KOPT-K1 (cell line): Measurements from ENCODE around the gene CRACDL.

ENCODE experiments used
- H3K27ac ChIP-seq: fragments of 200-600 bp; sonication (generic); 2 replicates; pipeline ENCODE4 v1.5.1; 2016; ENCODE audit warnings: antibody characterized with exemption, mild to moderate bottlenecking, low read depth, low read length; ENCODE audit not compliant: poor library complexity, severe bottlenecking
- H3K36me3 ChIP-seq: fragments of 200-600 bp; sonication (generic); 2 replicates; pipeline ENCODE4 v1.5.1; 2017; ENCODE audit warnings: antibody characterized with exemption, mild to moderate bottlenecking, low read length, moderate library complexity; ENCODE audit not compliant: insufficient read depth
- H3K9me3 ChIP-seq: fragments of 200-600 bp; sonication (generic); 2 replicates; pipeline ENCODE4 v1.5.1; 2017; ENCODE audit warnings: antibody characterized with exemption, low read length, mild to moderate bottlenecking; ENCODE audit not compliant: insufficient read depth, poor library complexity, severe bottlenecking

Gene CRACDL

GRCh38 chr2:98849113-98849512 lies 86.9 kb downstream of the CRACDL start:
- Histone ChIP-seq H3K9me3 (no peaks in the 10 kb centered on the region), H3K36me3 (no peaks in the 10 kb centered on the region), H3K27ac (no peak overlapping the region)

- Histone ChIP-seq H3K9me3 (no peaks in the 10 kb centered on the region), H3K36me3 (no peaks in the 10 kb centered on the region), H3K27ac (no peak overlapping the region)
These were observed 88.2 kb downstream of the CRACDL start for GRCh38 chr2:98847853-98848252.

GRCh38 chr2:98846041-98846440 lies 90.0 kb downstream of the CRACDL start:
- Histone ChIP-seq H3K27ac (no peak overlapping the region), H3K9me3 (no peaks in the 10 kb centered on the region), H3K36me3 (no peaks in the 10 kb centered on the region)

- no peaks in the 10 kb centered on the region for H3K36me3 ChIP-seq
- no peaks in the 10 kb centered on the region for H3K9me3 ChIP-seq
- H3K27ac ChIP-seq = no peak overlapping the region
These were observed 93.9 kb downstream of the CRACDL start for GRCh38 chr2:98842136-98842535.

- Histone ChIP-seq H3K9me3 (no peaks in the 10 kb centered on the region), H3K27ac (no peak overlapping the region), H3K36me3 (no peaks in the 10 kb centered on the region)
These were observed 96.7 kb downstream of the CRACDL start for GRCh38 chr2:98839292-98839691.

GRCh38 chr2:98835831-98836385 lies 100.1 kb downstream of the CRACDL start:
- no peaks in the 10 kb centered on the region for H3K9me3 ChIP-seq
- no peaks in the 10 kb centered on the region for H3K36me3 ChIP-seq
- H3K27ac ChIP-seq = peak overlapping the region; percentile 89

GRCh38 chr2:98833917-98834263 lies 102.1 kb downstream of the CRACDL start:
- H3K27ac ChIP-seq = peak overlapping the region; percentile 89
- H3K9me3 ChIP-seq = no peaks in the 10 kb centered on the region
- H3K36me3 ChIP-seq = no peaks in the 10 kb centered on the region

GRCh38 chr2:98833172-98833916 lies 102.7 kb downstream of the CRACDL start:
- no peaks in the 10 kb centered on the region for H3K9me3 ChIP-seq
- peak overlapping the region; percentile 89 for H3K27ac ChIP-seq

GRCh38 chr2:98832172-98832571 lies 103.9 kb downstream of the CRACDL start:
- Histone ChIP-seq H3K9me3 (no peaks in the 10 kb centered on the region), H3K27ac (peak overlapping the region; percentile 89)

More at GRCh38 chr2:98833172-98833916, 102.7 kb downstream of the CRACDL start:
- no peaks in the 10 kb centered on the region for H3K36me3 ChIP-seq

GRCh38 chr2:98830571-98831145 lies 105.4 kb downstream of the CRACDL start:
- Histone ChIP-seq H3K27ac (peak overlapping the region; percentile 89), H3K9me3 (no peaks in the 10 kb centered on the region), H3K36me3 (no peaks in the 10 kb centered on the region)

More at GRCh38 chr2:98832172-98832571, 103.9 kb downstream of the CRACDL start:
- no peaks in the 10 kb centered on the region for H3K36me3 ChIP-seq

GRCh38 chr2:98829581-98830270 lies 106.3 kb downstream of the CRACDL start:
- no peaks in the 10 kb centered on the region for H3K9me3 ChIP-seq
- no peaks in the 10 kb centered on the region for H3K36me3 ChIP-seq
- H3K27ac ChIP-seq = peak overlapping the region; percentile 89

- Histone ChIP-seq H3K27ac (peak overlapping the region; percentile 89), H3K9me3 (no peaks in the 10 kb centered on the region), H3K36me3 (no peaks in the 10 kb centered on the region)
These were observed 107.1 kb downstream of the CRACDL start for GRCh38 chr2:98828793-98829371.

- no peaks in the 10 kb centered on the region for H3K36me3 ChIP-seq
- peak overlapping the region; percentile 89 for H3K27ac ChIP-seq
These were observed 107.7 kb downstream of the CRACDL start for GRCh38 chr2:98828369-98828744.

GRCh38 chr2:98827625-98828368 lies 108.2 kb downstream of the CRACDL start:
- Histone ChIP-seq H3K36me3 (no peaks in the 10 kb centered on the region), H3K27ac (peak overlapping the region; percentile 89), H3K9me3 (no peaks in the 10 kb centered on the region)

More at GRCh38 chr2:98828369-98828744, 107.7 kb downstream of the CRACDL start:
- H3K9me3 ChIP-seq = no peaks in the 10 kb centered on the region
